CD4-positive, alpha-beta T cell treated with Interleukin-4 for 4 hours (primary cell): ENCODE results near the gene ZBTB44.
"Not testable (repeated sequence)": the region's sequence is repeated elsewhere in the genome, so short reads cannot be mapped to it uniquely, and the experiment has no call there.

ENCODE experiments used
- DNase-seq: peaks from one replicate; pipeline ENCODE4 v3.0.0-alpha.2; 2020

ZBTB44 gene, protein sequence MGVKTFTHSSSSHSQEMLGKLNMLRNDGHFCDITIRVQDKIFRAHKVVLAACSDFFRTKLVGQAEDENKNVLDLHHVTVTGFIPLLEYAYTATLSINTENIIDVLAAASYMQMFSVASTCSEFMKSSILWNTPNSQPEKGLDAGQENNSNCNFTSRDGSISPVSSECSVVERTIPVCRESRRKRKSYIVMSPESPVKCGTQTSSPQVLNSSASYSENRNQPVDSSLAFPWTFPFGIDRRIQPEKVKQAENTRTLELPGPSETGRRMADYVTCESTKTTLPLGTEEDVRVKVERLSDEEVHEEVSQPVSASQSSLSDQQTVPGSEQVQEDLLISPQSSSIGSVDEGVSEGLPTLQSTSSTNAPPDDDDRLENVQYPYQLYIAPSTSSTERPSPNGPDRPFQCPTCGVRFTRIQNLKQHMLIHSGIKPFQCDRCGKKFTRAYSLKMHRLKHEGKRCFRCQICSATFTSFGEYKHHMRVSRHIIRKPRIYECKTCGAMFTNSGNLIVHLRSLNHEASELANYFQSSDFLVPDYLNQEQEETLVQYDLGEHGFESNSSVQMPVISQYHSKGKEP

DNA sequence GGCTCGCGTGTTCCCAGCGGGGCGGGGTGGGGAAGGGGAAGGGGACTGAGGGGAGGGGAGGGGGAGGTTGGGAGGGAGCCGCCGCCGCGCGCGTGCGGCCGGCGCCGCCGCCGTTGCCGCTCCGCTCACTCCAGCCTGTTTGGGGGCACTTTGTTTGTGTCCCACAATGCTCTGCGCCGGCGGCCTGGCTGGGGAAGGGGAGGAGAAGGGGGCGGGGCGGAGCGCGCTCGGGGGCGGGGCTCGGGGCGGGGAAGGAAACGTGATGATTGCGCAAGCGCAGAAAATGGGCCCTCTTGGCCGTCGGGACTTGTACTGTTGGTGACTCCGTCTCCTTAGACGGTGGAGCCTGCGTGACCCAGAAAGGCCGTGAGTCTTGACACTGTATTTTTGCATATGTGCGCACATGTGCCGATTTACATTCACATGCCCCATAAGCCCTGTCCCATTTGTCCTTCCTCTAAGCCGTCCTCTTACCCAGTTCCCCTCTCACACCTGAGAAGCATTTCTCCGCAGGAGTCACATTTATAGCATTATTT lies at the start of gene ZBTB44:
Gene ZBTB44 (minus strand): TSS at position 168 of the 536 bp plus-strand sequence. CDS start 53,044 bp downstream, outside the sequence.
- peak; percentile 91 for DNase-seq

DNA sequence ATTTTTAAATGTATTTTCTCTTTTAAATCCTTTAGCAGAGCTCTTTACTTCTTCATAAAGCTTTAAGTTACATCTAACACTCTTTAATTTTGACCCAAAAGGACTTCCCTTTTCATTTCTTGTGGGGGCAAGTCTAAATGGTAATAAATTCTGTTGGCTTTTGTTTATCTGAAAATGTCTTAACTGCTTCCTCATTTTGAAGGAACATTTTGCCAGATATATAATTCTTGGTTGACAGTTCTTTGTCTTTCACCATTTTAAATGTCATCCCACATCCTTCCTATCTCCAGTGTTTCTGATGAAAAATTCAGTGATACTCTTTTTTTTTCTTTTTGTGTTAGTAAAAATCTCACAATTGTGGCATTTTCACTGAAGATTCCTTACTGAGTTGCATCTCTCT lies 44.7 kb upstream of the ZBTB44 start:
- DNase-seq: no peak

DNA sequence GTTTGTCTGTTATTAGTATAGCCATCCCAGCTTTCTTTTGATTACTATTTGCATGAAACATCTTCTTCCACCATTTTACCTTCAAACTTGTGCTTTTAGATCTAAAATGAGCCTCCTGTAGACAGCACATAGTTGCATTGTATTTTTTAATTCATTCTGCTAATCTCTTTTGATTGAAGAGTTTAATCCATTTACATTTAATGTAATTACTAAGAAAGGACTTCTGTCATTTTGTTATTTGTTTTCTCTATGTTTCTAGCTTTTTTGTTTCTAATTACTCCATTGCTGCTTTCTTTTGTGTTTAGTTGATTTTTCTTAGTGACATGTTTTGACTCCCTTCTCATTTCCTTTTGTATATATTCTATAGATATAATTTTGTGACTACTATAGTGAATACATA lies 43.7 kb upstream of the ZBTB44 start:
- no peak for DNase-seq

DNA sequence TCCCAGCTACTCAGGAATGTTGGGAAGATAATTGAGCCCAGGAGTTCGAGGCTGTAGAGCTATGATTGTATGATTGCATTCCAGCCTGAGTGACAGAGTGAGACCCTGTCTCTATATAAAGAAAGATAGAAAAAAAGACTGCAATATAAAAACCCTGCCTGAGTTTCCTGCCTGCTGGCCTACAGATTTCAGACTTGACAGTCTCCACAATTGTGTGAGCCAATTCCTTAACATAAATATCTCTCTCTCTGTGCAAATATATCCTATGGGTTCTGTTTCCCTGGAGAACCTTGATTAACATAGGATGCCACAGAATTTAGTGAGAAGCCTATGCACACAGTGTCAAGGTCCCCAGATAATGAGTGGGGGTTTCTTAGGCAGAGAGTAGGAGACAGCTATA lies 32.5 kb upstream of the ZBTB44 start:
- no peak for DNase-seq

DNA sequence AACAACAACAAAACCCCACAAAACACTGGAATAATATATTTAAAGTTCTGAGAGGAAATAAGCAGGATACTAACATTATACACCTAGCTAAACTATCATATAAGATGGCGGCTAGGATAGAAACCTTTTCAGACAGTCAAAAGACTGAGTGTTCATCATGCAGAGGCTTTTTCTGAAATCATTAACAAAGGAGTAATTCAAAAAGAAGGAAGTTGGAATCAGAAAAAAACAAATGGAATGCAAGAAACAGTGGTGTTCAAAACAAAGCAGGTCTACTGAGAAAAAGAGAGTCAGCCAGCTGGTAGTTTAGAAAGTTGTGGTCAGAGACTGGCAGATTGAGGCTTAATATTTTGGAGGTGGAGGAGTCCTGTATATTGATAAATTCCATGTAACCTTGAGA lies 30.1 kb upstream of the ZBTB44 start:
- DNase-seq: no peak

DNA sequence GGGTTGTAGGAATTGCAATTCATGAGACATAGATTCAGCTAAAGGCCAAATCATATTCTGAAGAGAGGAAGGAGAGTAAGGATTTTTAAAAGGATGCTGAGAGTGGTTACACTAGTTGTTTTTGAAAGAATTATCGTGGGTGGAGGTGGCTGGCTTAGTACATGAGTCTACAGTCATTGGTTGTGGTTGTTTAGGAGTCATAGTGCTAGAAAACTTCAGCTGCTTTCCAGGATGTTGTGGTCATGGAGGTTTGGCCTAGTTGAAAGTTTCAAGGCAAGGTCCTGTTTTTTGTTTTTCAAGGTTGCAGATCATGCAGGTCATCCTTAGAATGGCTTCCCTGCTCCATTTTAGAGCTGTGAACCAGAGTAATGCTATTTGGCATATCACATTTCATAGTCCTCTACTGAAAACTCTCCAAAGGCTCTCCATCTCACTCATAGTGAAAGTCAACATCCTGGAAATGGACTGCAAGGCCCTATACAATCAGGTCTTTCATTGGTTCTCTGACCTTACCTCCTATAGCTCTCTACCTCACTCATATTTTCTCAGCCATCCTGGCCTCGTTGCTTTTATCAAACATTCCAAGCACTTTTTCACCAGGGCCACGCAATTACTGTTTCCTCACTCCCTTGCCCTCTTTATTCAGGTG lies 26.1 kb upstream of the ZBTB44 start:
- peak; percentile 31 for DNase-seq

DNA sequence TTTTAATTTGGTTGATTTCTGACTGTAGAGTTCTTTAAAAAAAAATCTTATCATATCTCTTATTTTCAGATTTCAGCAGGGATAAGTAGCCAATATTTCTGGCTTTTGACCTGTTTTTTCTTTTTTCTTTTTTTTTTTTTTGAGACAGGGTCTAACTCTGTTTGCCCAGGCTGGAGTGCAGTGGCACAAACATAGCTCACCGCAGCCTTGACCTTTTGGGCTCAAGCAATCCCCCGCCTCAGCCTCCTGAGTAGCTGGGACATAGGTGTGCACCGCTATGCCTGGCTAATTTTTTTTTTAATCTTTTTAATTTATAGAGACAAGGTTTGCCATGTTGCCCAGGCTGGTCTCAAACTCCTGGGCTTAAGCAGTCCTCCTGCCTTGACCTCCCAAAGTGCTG lies 23.9 kb upstream of the ZBTB44 start:
- no peak for DNase-seq

DNA sequence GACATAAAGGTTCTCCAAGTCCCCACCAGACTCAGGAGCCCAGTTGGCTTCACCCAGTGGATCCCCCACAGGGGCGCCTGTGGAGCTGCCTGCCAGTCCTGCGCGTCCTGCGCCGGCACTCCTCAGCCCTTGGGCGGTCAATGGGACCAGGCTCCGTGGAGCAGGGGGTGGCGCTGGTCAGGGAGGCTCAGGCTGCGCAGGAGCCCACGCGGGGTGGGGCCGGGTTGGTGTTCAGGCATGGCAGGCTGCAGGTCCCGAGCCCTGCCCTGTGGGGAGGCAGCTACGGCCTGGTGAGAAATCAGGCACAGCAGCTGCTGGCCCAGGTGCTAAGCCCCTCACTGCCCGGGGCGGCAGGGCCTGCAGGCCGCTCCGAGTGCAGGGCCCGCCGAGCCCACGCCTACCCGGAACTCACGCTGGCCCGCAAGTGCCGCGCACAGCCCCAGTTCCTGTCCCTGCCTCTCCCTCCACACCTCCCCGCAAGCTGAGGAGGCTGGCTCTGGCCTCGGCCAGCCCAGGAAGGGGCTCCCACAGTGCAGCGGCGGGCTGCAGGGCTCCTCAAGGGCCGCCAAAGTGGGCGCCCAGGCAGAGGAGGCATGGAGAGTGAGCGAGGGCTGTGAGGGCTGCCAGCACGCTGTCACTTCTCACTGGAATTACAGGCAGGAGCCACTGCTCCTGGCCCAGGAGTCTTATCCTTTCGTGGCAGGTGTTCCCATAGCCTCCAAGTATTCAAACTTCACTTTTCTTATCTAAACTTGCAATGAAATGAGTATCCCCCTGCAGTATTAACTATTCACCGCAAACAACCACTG lies 22.8 kb upstream of the ZBTB44 start:
- no peak for DNase-seq

DNA sequence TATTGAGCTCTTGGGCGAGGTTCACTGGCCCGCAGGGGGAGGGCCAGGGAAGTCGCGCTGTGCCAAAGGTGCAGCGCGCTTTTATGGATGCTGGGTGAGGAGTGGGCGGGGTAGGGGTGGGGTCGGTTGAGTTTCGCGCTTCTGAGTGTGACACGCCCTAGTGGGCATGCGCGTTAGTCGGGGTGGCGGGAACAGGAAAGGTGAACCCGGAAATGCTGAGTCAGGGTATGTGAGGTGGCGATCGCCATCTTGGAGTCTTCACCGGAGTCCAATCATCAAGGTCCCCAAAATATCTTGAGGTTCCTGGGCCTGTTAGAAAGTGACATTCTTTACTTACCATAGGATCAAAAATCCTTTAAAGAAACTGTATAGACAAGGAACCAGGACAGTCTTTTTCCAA lies 16.7 kb upstream of the ZBTB44 start:
- not testable (repeated sequence) for DNase-seq

DNA sequence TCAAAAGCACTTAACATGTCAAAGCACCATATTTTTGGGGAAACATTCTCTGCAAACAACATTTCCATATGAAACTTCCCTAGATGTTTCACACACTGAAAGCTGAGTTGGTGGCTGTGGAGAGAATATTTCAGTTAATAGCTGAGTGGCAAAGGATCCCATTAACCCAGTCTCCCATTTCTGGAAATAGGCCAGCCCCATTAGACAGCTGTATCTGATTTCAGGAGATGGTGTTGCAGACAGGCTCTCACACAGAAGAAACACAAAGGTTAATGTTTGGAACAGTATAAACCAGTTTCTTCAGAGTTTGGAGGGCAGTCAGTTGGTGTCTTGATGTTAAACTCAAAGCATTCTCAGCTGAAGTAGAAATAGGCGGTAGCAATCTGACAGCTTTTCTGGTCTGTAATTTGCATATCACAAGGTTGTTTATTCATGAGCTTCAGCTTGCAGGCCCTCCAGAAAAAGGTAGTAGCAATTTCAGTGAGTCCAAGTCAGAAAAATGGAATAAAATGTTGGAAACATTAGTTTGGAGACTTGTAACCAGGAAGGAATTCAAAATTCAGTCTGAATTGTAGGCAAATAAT lies 15.5 kb upstream of the ZBTB44 start:
- no peak for DNase-seq

DNA sequence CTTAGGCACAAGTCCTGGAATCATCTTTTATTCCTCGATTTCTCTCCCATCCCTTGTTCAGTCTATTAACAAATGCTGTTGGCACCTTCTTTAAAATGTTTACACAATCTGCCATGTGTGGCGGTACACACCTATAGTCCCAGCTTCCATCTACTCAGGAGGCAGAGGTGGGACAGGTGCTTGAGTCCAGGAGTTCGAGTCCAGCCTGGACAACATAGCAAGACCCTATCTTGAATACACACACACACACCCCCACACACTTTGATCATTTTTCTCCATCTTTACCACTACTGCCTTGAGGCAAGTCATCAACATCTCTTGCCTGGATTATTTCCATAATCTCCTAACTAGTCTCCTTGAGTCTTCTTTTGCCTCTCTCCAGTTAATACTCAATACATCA lies 13.7 kb upstream of the ZBTB44 start:
- no peak for DNase-seq

DNA sequence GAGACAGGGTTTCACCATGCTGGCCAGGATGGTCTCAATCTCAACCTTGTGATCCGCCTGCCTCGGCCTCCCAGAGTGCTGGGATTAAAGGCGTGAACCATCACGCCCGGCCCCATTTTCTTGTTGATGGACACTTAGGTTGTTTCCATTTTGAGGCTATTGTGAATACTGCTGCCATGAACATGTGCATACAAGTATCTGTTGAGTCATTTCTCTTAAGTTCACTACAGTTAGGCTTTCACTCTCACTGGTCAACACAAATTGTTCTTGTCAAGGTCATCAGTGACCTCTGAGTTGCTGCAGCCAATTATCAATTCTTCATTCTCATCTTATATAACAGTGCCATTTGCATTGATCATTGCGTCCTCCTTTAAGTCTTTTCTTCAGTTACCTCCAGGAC lies 13.0 kb upstream of the ZBTB44 start:
- DNase-seq: no peak

DNA sequence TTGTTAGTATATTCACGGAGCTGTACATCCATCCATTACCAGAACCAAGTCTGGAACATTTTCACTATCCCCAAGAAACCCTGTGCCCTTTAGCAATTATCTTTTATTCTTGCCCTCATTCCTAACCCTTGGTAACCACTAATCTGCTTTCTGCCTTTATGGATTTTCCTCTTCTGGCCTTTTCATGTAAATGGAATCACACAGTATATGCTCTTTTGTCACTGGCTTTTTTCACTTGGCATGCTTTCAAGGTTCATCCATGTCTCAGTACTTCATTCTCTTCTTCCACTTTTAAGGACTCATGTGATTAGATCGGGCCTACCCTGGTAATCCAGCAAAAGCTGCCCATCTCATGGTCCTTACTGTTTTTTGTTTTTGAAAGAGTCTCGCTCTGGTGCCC lies 11.0 kb upstream of the ZBTB44 start:
- DNase-seq: no peak

DNA sequence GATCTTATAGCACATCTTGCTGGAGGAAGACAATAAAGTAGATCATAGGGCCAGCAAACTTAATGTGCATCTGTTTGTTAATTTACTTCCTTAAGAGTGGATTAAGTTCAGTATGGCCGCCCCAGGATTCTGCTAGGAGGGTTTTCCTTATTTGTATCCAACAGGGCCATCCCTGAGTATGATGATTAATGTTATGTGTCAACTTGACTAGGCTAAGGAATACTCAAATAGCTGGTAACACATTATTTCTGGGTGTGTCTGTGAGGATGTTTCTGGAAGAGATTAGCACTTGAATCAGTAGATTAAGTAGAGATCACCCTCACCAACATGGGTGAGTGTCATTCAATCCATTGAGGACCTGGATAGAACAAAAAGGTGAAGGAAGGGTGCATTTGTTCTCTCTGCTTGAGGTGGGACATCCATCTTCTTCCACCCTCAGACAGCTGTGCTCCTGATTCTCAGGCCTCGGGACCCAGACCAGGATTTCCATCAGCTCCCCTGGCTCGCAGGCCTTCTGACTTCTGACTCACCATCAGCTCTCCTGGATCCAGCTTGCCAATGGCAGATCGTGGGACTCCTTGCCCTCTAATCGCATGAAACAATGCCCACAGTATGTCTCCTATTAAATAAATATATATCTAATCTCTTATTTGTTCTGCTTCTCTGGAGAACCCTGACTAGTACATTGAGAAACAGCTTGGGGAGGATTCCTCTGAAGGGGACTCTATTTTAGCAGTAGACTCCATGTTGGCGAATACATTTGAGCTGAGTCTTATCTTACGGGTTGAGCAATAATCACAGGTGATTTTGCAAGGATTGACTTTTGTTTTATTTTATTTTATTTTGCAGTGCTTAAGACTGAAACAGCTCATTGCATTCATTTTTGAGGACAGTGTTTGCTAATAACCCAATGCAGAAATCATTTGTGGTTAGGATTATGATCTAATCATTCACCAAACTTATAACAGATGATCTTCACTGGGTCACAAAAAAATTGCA lies 9.0 kb upstream of the ZBTB44 start:
- no peak for DNase-seq

DNA sequence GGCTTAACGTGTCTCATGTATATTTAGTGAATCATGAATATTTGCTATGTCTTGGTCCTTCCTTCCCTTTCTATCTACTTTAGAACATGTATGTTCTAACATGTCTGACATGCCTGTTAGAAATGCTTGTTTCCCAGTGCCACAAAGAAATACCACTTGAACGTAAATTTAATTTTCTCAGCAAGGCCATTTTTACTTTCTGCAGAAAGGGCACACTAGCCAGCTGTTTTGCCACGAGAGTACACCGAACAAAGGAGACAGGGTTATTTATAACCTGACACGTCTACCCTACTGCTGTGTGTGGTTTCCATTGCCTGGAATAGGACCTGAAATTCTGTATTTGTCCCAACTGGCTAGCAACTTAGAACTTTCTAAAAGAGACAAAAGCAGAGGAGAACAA lies 7.4 kb upstream of the ZBTB44 start:
- no peak for DNase-seq

DNA sequence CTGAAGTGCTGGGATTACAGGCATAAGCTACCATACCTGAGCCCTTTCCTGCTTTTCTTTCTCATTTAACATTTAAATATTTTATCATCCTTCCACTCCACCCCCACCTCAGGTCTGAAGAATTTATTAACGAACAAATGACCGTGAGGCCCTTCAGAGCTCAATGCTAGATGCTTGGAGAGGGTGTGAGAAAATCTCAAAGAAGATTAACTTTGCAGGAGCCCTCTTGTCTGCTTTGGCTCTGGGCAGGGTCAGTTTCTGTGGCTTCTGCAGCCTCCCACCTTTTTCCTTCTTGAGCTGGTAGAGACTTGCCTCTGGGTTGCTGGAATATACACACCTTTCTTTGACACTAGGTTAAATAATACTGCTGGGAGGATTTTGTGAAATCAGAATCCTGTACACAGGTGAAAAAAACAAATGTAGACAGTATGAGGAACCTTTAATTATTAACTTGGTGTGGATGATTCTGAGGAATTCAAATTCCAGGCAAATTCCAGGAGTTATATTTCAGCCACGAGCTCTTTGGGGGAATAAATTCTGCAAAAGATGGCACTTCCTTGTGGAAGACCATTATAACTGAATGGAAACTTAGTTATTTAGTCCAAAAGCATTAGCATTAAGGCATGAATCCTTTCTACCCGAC lies 3.4 kb upstream of the ZBTB44 start:
- DNase-seq: no peak

DNA sequence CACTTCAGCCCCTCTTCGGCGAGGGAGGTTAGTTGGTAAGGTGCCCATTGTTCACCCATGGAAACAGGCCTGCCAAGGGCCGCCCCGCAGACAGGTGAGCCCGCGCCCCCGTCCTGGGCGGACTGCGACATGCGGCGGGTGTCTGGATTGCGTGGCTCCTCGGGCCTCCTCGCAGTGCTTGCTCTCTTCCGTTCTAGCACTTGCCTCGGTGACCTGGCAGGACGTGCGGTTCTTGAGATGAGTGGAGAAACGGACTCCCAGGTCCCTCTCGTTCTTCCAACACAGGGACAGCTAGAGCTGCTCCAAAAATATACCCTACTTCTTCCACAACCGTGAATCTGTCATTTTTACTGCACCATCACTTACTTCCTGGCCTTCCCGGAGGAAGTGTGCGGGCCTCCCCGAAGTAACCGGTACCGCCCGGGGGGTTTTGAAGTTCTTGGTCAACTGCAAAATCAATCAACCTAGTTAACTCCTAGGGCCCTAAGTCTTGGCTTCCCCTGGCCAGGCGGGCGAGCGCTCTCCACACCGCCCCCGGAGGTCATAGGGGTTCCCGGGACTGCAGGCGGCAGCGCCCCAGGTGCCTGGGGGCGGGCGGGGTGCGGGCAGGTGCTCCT lies 745 bp upstream of the ZBTB44 start:
- peak; percentile 40 for DNase-seq

DNA sequence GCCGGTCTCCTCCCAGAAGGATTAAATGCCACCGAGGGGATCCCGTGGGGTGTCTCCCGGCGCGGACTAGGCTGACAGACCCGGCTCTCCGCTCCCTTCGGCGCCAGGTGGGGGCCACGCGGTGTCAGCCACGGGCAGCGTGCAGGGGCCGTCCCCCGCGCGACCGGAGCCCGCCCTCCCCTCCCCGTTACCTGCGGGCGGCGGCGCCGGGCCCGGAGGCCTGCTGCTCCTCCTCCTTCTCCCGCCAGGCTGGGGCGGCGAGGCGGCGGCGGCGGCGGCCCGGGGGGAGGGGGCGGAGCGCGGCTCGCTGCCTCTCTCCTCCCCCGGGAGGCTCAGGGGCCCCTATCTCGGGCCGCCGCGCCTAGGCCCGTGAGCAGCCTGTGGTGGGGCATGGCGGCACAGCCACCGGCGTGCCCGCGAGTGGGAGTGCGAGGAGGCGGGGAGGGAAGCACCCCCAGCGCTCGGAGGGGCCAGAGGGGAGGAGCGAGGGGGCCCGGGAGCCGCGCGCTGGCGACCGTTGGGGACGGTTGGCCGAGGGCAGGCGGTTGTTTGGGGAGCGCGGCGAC lies 450 bp downstream of the ZBTB44 start:
- peak; percentile 61 for DNase-seq

DNA sequence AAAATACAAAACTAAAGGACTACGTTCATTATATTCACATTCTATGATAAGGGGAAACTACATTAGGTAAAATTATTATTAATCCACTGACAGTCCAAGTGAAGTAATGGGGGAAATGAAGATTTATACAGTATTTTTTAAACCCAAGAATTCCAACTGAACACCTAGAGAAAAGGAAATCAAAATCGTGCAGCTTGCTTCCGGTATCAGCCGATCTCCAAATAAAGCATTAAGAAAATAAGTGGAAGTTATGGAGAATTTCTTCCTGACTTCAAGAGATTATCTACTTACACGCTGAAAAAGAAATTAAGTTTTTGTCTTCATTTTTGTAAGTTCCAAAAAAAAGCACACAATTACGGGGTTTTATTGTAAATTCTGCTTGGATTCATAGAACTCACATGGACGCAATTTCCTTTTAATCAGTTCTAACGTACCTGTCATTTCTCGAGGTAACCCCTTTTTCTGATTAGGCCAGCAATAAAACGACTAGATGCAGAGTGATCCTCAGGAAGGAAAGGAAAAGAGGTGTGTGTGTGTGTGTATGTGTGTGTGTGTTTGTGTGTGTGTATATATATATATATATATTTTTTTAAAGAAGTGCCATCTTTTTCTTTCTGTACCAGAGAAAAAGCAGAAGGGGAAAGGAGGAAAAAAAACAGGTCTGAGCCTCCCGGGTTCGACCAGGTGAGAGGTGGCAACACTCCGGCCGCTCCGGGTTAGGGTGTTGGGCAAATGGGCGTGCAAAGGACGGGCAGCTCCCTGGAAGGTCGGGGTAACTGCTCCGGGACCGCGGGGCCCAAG lies 1.1 kb downstream of the ZBTB44 start:
- peak; percentile 13 for DNase-seq
